HG03342 (cell line): ENCODE measurements around the gene SALL3.

Experiments used
- ATAC-seq: cut with Tn5 transposase; IDR thresholded peaks from one replicate; pipeline ENCODE4 v1.9.1; 2021; ENCODE audit warnings: mild to moderate bottlenecking, moderate library complexity; ENCODE audit not compliant: unreplicated experiment

SALL3 gene

GRCh38 chr18:78999939-79000338 lies 20.3 kb downstream of the SALL3 start:
- no peak for ATAC-seq

GRCh38 chr18:79000997-79001396 lies 21.4 kb downstream of the SALL3 start:
- no peak for ATAC-seq

GRCh38 chr18:79005653-79006052 lies 26.0 kb downstream of the SALL3 start:
- no peak for ATAC-seq

- no peak for ATAC-seq
Measured at GRCh38 chr18:79006106-79006795, 26.6 kb downstream of the SALL3 start.

GRCh38 chr18:79007440-79007839 lies 27.8 kb downstream of the SALL3 start:
- ATAC-seq: no peak

- no peak for ATAC-seq
Measured at GRCh38 chr18:79008356-79008940, 28.8 kb downstream of the SALL3 start.

GRCh38 chr18:79010802-79011201 lies 31.2 kb downstream of the SALL3 start:
- ATAC-seq: no peak

- ATAC-seq: no peak
Measured at GRCh38 chr18:79011300-79011870, 31.8 kb downstream of the SALL3 start.

GRCh38 chr18:79013869-79014268 lies 34.3 kb downstream of the SALL3 start:
- no peak for ATAC-seq

GRCh38 chr18:79018911-79019310 lies 39.3 kb downstream of the SALL3 start:
- ATAC-seq: no peak

GRCh38 chr18:79019881-79020280 lies 40.3 kb downstream of the SALL3 start:
- ATAC-seq: no peak

GRCh38 chr18:79022603-79023002 lies 43.0 kb downstream of the SALL3 start:
- ATAC-seq: no peak

- ATAC-seq: no peak
Measured at GRCh38 chr18:79026491-79026890, 46.9 kb downstream of the SALL3 start.

GRCh38 chr18:79030680-79031079 lies 51.1 kb downstream of the SALL3 start:
- ATAC-seq: no peak

GRCh38 chr18:79042276-79042675 lies 62.7 kb downstream of the SALL3 start:
- no peak for ATAC-seq

- ATAC-seq: no peak
Measured at GRCh38 chr18:79043288-79043687, 63.7 kb downstream of the SALL3 start.

GRCh38 chr18:79046522-79046921 lies 66.9 kb downstream of the SALL3 start:
- no peak for ATAC-seq

GRCh38 chr18:79047556-79048244 lies 68.1 kb downstream of the SALL3 start:
- no peak for ATAC-seq

- no peak for ATAC-seq
Measured at GRCh38 chr18:79048245-79048632, 68.6 kb downstream of the SALL3 start.

- no peak for ATAC-seq
Measured at GRCh38 chr18:79049506-79049905, 69.9 kb downstream of the SALL3 start.
